Loucy (cell line): Measurements from ENCODE around the gene TXNIP.

ENCODE experiments used
- H2AFZ ChIP-seq: fragments of 200-600 bp; sonication (generic); 2 replicates; pipeline ENCODE4 v1.6.0; 2016; ENCODE audit warnings: antibody characterized with exemption, mild to moderate bottlenecking, low read length, moderate library complexity
- H3F3A ChIP-seq: fragments of 200-600 bp; 2 replicates; pipeline ENCODE4 v1.6.0; 2016; ENCODE audit warnings: antibody characterized with exemption, low read depth, mild to moderate bottlenecking
- H3K27me3 ChIP-seq: fragments of 200-600 bp; sonication (generic); 2 replicates; pipeline ENCODE4 v1.6.1; 2014; ENCODE audit warnings: low read length, mild to moderate bottlenecking; ENCODE audit not compliant: insufficient read depth, poor library complexity, severe bottlenecking
- H3K36me3 ChIP-seq: fragments of 200-600 bp; sonication (generic); 2 replicates; pipeline ENCODE4 v1.6.1; 2016; ENCODE audit warnings: low read length; ENCODE audit not compliant: insufficient read depth
- H3K4me1 ChIP-seq: fragments of 200-600 bp; sonication (generic); 2 replicates; pipeline ENCODE4 v1.5.1; 2014; ENCODE audit warnings: low read length, mild to moderate bottlenecking; ENCODE audit not compliant: insufficient read depth, poor library complexity, severe bottlenecking
- H3K4me2 ChIP-seq: fragments of 200-600 bp; sonication (generic); 2 replicates; pipeline ENCODE4 v1.6.0; 2014; ENCODE audit warnings: antibody characterized with exemption, low read length, low read depth, mild to moderate bottlenecking; ENCODE audit not compliant: poor library complexity, severe bottlenecking
- H3K4me3 ChIP-seq: fragments of 200-600 bp; sonication (generic); 2 replicates; pipeline ENCODE4 v1.5.1; 2014; ENCODE audit warnings: low read length, mild to moderate bottlenecking, mixed read lengths; ENCODE audit not compliant: poor library complexity, severe bottlenecking
- H3K79me2 ChIP-seq: fragments of 200-600 bp; sonication (generic); 2 replicates; pipeline ENCODE4 v1.6.1; 2014; ENCODE audit warnings: low read length; ENCODE audit not compliant: insufficient read depth
- H3K9ac ChIP-seq: fragments of 200-600 bp; sonication (generic); 2 replicates; pipeline ENCODE4 v1.6.0; 2014; ENCODE audit warnings: mild to moderate bottlenecking, low read depth, low read length, moderate library complexity; ENCODE audit not compliant: poor library complexity, severe bottlenecking
- H3K9me2 ChIP-seq: fragments of 200-600 bp; sonication (generic); replicated peaks from 2 replicates; pipeline ENCODE4 v1.6.1; 2016; ENCODE audit warnings: low read depth, low read length, mixed read lengths
- H3K9me3 ChIP-seq: fragments of 200-600 bp; sonication (generic); 2 replicates; pipeline ENCODE4 v1.6.1; 2014; ENCODE audit warnings: mild to moderate bottlenecking, antibody characterized with exemption, low read length, low read depth; ENCODE audit not compliant: insufficient read depth
- H4K20me1 ChIP-seq: fragments of 200-600 bp; sonication (generic); 2 replicates; pipeline ENCODE4 v1.6.0; 2014; ENCODE audit warnings: antibody characterized with exemption, low read length, mild to moderate bottlenecking; ENCODE audit not compliant: insufficient read depth, poor library complexity, severe bottlenecking
- CTCF ChIP-seq: fragments of 200-600 bp; sonication (generic); conservative IDR thresholded peaks from 2 replicates; pipeline ENCODE4 v1.5.1; 2014; ENCODE audit warnings: mild to moderate bottlenecking, antibody characterized with exemption, low read length
- EZH2phosphoT487 ChIP-seq: fragments of 200-600 bp; IDR thresholded peaks from 2 replicates; pipeline ENCODE4 v1.6.1; 2018; ENCODE audit warnings: antibody characterized with exemption, mild to moderate bottlenecking, moderate library complexity, borderline replicate concordance

Gene TXNIP

GRCh38 chr1:145995148-145995881, 1.1 kb downstream of the TXNIP start:
- no peaks in the 10 kb centered on the region for H3K9me3 ChIP-seq
- peak overlapping the region; percentile 98 for H3K4me3 ChIP-seq
- H3K9me2 ChIP-seq, result no peaks in the 10 kb centered on the region
- H3K79me2 ChIP-seq, result peaks cover 51% of the 10 kb centered on the region
- H3K36me3 ChIP-seq, result peaks cover 29% of the 10 kb centered on the region; the same call in 1 of the 2 replicates
- no peak for TF ChIP-seq EZH2phosphoT487
- TF ChIP-seq CTCF, result no peak
- H3K4me1 ChIP-seq, result peaks cover 39% of the 10 kb centered on the region
- H4K20me1 ChIP-seq, result peaks cover 43% of the 10 kb centered on the region
- H3K4me2 ChIP-seq, result peak overlapping the region; percentile 91
- H3K9ac ChIP-seq, result peak overlapping the region; percentile 100
- H2AFZ ChIP-seq, result no peak overlapping the region
- peaks cover 9% of the 10 kb centered on the region for H3K27me3 ChIP-seq
- H3F3A ChIP-seq, result peaks cover 22% of the 10 kb centered on the region

- Histone ChIP-seq H2AFZ (no peak overlapping the region), H3K9ac (peak overlapping the region; percentile 100), H3K79me2 (peaks cover 51% of the 10 kb centered on the region), H3K9me2 (no peaks in the 10 kb centered on the region), H4K20me1 (peaks cover 43% of the 10 kb centered on the region), H3K27me3 (peaks cover 9% of the 10 kb centered on the region), H3K9me3 (no peaks in the 10 kb centered on the region), H3F3A (peaks cover 20% of the 10 kb centered on the region), H3K4me3 (peak overlapping the region; percentile 98), H3K36me3 (peaks cover 29% of the 10 kb centered on the region; the same call in 1 of the 2 replicates), H3K4me2 (peak overlapping the region; percentile 91), H3K4me1 (peaks cover 34% of the 10 kb centered on the region)
- TF ChIP-seq CTCF (no peak), EZH2phosphoT487 (no peak)
These were observed 1.8 kb downstream of the TXNIP start for GRCh38 chr1:145994391-145995120.

GRCh38 chr1:145993618-145994390, 2.6 kb downstream of the TXNIP start:
- Histone ChIP-seq H3K36me3 (peaks cover 29% of the 10 kb centered on the region; the same call in 1 of the 2 replicates), H3F3A (peaks cover 18% of the 10 kb centered on the region), H3K4me3 (peak overlapping the region; percentile 98), H3K4me2 (peak overlapping the region; percentile 91), H3K9me3 (no peaks in the 10 kb centered on the region), H3K4me1 (peaks cover 29% of the 10 kb centered on the region), H3K9me2 (no peaks in the 10 kb centered on the region), H4K20me1 (peaks cover 43% of the 10 kb centered on the region), H3K27me3 (peaks cover 9% of the 10 kb centered on the region), H3K9ac (peak overlapping the region; percentile 100), H2AFZ (no peak overlapping the region), H3K79me2 (peaks cover 51% of the 10 kb centered on the region)
- TF ChIP-seq CTCF (no peak), EZH2phosphoT487 (no peak)
